Right ventricle myocardium inferior (tissue), 1 donor: ENCODE data around the gene ARHGEF16. TPM values are rescaled to one million over a fixed set of nuclear protein-coding genes. Genes with fewer than 3 reads are reported as not detected.
A peak's percentile ranks its signal among the peaks of the same experiment; 100 is the strongest.

Experiments used
- ATAC-seq: fragments of 200-7000 bp; cut with Tn5 transposase; one replicate; pipeline ENCODE4 v1.9.1; 2020; ENCODE audit warnings: mild to moderate bottlenecking, moderate library complexity
- DNase-seq: peaks from one replicate; pipeline ENCODE4 v3.0.0; 2021; ENCODE audit errors: missing footprints
- intact Hi-C: fragments of 100-400 bp; cut with DNase I; formaldehyde crosslinking; loops from one replicate; pipeline ENCODE4 v1.11.0; 2022
- long read RNA-seq: library from polyadenylated mRNA; unstranded; transcript quantifications from one replicate; pipeline ENCODE4 v2.0.0, GENCODE V29; 2021
- total RNA-seq: library from RNA; stranded (reverse); fragmentation: NEBNext Ultra II Directional; extraction: Animal tissue kit (Norgen Biotek cat#: 25700); gene quantifications from one replicate; pipeline ENCODE4 v1.2.1, GENCODE V29; 2021
- donor health status: DM: no; HTN: yes; CAD: no; lungs with severe emphysema.

Gene ARHGEF16
- total RNA-seq: 1.4 TPM
- long read RNA-seq, partial matches to known transcripts: 0 of 3 reads
- long read RNA-seq, other reads (novel, unspliced or antisense): 2 of 3 reads

DNA sequence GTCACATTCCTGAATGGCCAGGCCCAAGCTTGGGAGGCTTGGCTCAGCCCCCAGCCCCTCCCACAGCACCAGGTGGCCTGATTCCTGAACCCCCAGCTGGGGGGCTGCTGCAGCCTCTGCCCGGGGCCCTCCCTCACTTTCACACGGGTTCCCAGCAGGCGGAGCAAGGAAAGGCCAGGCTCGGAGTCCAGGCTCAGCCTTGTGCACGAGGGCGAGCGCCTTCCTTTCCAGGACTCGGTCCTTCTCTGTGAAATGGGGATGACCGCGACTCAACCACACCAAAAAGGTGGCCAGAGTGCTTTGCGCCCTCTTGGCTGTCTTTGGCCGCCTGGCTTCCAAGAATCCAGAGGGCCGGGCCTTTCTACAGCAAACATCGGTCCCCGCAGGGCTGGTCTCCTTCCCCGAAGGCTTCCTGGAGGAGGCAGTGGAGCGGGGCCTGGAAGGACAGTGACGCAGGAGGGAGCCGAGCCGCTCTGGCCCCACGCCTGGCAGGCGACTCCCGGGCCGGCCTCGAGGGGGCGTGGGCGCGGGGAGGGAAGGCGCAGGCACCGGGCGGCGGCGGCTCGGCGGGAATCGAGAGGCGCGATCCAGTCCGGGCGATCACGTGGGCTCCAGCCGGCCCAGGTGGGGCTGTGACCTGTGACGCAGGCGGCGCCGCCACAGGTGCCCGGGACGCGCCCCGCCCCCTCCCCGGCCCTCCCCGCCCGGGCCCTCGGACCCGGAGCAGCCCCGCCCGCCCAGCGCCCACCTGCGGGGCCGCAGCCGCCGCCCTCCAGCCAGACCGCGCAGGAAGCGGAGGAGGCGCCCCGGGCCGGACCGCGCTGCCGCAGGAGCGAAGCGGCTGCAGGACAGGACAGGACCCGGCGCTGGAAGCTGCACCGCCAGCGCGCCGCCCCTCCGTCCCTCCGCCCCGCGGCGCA is at the start of gene ARHGEF16:
ARHGEF16 (plus strand) TSS at position 775 of the 920 bp plus-strand sequence. CDS start 8,420 bp downstream, outside the sequence.
- peak; percentile 68 for DNase-seq
- intact Hi-C loops: loop anchor here (1.0 to 2.0 kb wide), 2 partner anchors 19 to 30 kb away; no protein-coding TSS in a partner anchor

GRCh38 chr1:3404801-3405200 is 49.7 kb upstream of the ARHGEF16 start:
- no peak for DNase-seq
- no peak for ATAC-seq
- intact Hi-C loops: no loop called here

More for the DNA sequence above, at the start of gene ARHGEF16:
- ATAC-seq: peak; percentile 59

DNA sequence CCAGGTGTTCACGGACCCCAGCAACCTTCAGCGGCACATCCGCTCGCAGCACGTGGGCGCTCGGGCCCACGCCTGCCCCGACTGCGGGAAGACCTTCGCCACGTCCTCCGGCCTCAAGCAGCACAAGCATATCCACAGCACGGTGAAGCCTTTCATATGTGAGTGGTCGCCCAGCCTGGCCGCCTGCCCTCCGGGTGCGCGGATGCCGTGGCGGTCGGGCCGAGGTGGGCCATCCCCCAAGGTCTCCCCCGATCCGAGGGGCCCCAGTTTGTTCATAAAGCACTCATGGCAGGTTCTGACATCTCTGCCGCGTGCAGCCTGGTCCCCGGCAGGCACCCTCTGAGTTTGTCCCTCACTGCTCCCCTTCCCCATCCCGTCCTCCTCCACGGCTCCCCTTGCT is 49.0 kb upstream of the ARHGEF16 start:
- ATAC-seq: no peak
- DNase-seq: no peak

DNA sequence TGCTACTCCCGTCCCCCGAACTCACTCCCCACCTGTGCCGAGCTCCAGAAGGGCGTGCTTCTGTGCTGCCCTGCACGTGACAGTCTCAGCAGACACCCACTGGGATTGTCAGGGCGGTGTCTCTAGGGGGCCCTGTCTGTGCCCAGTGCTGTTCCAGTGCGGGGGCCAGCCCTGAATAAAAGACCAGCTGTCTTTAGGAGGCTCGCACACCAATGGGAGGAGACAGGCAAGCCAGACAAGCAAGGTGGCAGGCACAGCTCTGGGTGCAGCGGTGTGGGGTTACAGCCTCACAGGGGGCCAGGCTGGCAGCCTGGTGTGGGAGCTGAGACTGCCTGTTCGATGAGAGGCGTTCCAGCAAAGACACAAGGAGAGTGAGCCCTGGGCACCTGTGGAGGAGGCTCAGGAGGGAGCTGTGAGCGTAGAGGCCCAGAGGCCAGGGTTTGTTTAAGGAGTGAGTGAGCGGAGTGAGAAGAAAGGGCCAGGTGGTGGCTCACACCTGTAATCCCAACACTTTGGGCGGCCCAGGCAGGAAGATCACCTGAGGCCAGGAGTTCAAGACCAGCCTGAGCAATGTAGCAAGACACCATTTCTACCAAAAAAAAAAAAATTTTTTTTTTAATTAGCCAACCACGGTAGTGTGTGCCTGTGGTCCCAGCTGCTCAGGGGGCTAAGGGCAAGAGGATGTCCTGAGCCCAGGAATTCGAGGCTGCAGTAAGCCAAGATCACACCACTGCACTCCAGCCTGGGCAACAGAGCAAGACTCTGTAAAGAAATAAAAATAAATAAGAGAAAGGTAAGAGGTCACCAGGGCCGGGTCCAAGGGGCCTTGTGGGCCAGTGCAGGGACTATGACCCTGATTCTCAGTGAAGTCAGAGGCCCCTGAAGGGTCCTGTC is 48.2 kb upstream of the ARHGEF16 start:
- DNase-seq (no peak), ATAC-seq (no peak)
- intact Hi-C loops: no loop called here

More for the DNA sequence above, 49.0 kb upstream of the ARHGEF16 start:
- intact Hi-C loops: no loop called here

- DNase-seq (no peak), ATAC-seq (no peak)
- intact Hi-C loops: no loop called here
Measured at GRCh38 chr1:3407021-3407420, 47.4 kb upstream of the ARHGEF16 start.

DNA sequence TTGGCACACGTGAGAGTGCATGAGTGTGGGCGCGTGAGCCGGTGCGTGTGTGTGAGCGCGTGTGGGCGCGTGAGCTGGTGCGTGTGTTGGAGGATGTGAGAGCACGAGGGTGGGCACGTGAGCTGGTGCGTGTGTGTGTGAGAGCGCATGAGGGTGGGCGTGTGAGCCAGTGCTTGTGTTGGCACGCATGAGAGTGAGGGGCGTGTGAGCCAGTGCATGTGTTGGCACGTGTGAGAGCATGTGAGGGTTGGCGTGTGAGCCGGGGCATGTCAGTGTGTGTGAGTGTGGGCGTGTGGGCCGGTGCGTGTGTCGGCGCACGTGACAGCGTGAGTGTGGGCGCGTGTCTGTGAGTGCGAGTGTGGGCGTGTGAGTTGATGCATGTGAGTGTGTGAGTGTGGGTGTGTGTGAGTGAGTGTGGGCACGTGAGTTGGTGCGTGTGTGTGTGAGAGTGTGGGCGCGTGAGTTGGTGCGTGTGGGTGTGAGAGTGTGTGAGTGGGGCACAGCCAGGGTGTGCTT is 45.7 kb upstream of the ARHGEF16 start:
- intact Hi-C loops: no loop called here
- no peak for ATAC-seq
- no peak for DNase-seq

DNA sequence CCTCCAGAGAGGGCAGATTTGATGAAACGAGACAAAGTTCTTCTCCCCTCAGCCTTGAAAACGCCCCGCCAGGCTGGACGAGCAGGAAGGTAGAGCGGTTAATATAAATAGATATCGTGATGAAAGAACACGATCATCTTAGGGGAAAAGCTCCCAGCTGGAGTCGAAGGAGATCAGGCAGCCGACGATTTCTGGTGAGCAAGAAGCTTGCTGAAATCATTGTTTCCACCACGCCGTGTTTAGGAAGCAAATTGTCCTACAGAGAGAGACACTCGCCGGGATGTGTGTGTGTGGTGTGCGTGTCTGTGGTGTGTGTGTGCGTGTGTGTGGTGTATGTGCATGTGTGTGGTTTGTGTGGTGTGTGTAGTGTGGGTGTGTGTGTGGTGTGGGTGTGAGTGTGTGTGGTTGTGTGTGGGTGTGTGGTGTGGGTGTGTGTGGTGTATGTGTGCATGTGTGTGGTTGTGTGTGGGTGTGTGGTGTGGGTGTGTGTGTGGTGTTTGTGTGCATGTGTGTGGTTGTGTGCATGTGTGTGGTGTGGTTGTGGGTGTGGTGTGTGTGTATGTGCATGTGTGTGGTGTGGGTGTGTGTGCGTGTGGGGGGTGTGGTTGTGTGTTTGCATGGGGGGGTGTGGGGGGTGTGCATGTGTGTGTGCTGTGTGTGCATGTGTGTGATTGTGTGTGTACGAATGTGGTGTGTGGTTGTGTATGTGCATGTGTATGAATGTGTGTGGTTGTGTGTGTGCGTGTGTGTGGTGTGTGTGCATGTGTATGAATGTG is 44.9 kb upstream of the ARHGEF16 start:
- ATAC-seq: no peak
- DNase-seq: no peak
- intact Hi-C loops: loop anchor here (1.0 to 10.0 kb wide), 2 partner anchors 115 to 343 kb away; no protein-coding TSS in a partner anchor

- DNase-seq (no peak), ATAC-seq (peak; percentile 86)
- intact Hi-C loops: loop anchor here (1.0 to 10.0 kb wide), 2 partner anchors 116 to 344 kb away; no protein-coding TSS in a partner anchor
Measured at GRCh38 chr1:3410142-3410925, 44.1 kb upstream of the ARHGEF16 start.

- DNase-seq: no peak
- ATAC-seq: no peak
Measured at GRCh38 chr1:3411806-3412205, 42.7 kb upstream of the ARHGEF16 start.

GRCh38 chr1:3412376-3412775 is 42.1 kb upstream of the ARHGEF16 start:
- DNase-seq (no peak), ATAC-seq (no peak)
- intact Hi-C loops: loop anchor here (10.0 kb wide), 1 partner anchor 118 kb away; no protein-coding TSS in a partner anchor

More at GRCh38 chr1:3411806-3412205, 42.7 kb upstream of the ARHGEF16 start:
- intact Hi-C loops: loop anchor here (10.0 kb wide), 1 partner anchor 117 kb away; no protein-coding TSS in a partner anchor

DNA sequence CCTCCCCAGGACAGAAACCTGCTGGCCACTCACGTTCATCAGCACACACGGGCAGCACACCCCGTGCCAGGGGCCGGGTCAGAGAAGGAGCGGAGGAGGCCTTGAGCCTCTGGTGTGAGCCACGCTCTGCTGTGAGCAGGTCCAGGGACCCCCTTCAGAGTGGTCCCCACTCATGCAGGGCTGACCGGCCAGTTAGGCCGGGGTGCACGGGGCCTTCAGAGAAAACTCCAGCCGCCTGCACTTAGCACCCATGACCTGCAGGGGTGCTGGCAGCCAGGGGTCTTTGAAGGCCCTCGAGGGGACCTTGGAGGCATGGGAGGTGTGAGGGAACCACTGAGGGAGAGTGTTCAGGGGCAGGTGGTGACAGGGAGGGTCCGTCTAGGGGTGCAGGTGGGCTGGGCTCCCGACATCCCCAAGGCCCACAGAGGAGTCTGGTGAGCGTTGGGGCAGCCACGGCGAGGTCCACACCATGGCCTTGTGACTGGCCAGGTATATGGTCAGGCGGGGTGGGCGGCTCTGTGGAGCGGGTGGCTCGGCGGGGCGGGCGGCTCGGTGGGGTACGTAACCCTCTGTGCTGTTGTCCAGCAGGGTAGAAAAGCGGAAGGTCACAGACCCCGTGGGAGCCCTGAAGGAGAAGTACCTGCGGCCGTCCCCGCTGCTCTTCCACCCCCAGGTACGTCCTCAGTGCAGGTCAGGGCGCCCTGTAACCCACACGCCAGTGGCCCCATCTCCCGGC is 40.3 kb upstream of the ARHGEF16 start:
- ATAC-seq (no peak), DNase-seq (no peak)
- intact Hi-C loops: loop anchor here (10.0 kb wide), 1 partner anchor 119 kb away; no protein-coding TSS in a partner anchor

GRCh38 chr1:3415260-3416090 is 39.0 kb upstream of the ARHGEF16 start:
- ATAC-seq: no peak
- DNase-seq: no peak
- intact Hi-C loops: loop anchor here (10.0 kb wide), 1 partner anchor 121 kb away; no protein-coding TSS in a partner anchor

GRCh38 chr1:3417082-3417739 is 37.3 kb upstream of the ARHGEF16 start:
- ATAC-seq: no peak
- no peak for DNase-seq
- intact Hi-C loops: loop anchor here (10.0 kb wide), 1 partner anchor 122 kb away; no protein-coding TSS in a partner anchor

DNA sequence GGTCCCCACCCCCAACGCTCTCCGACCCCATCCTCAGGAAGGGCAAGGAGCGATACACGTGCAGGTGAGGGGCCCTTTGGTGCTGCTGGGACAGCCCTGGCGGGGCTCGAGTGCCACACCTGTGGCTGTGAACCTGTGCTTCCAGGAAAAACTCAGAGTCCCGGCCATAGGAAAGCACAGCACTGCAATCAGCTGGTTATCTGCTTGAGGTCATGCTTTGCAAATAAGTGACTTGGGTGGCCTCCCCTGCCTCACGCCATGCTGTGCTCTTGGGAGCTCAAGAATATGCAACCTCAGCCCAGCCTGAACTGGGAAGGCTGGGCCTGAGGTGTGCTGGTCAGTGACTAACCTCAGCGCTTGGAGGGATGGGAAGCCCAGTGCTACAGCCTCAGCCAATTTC is 36.5 kb upstream of the ARHGEF16 start:
- intact Hi-C loops: loop anchor here (10.0 kb wide), 1 partner anchor 123 kb away; no protein-coding TSS in a partner anchor
- ATAC-seq (no peak), DNase-seq (no peak)

- intact Hi-C loops: loop anchor here (10.0 kb wide), 1 partner anchor 124 kb away; no protein-coding TSS in a partner anchor
- ATAC-seq (no peak), DNase-seq (no peak)
Measured at GRCh38 chr1:3418600-3418999, 35.9 kb upstream of the ARHGEF16 start.
